ENCODE results near the gene CYRIA.

GRCh38 chr2:16664809-16665747 lies 556 bp downstream of the CYRIA start:
- TF ChIP-seq POLR2A (IDR thresholded peaks at IDR 0.05; ENCODE audit: low read depth, low read length) (no peak), POLR2AphosphoS5 (IDR thresholded peaks at IDR 0.05; ENCODE audit: low read depth, low read length) (no peak), TAF1 (IDR thresholded peaks at IDR 0.05; ENCODE audit: low read depth, low read length) (no peak), POU2F2 (IDR thresholded peaks at IDR 0.05; ENCODE audit: low read depth, low read length) (no peak)

Data from GM12891 (cell line).